Osteoblast (primary cell): ENCODE measurements around the gene FAM186B. TPM values are rescaled to one million over a fixed set of nuclear protein-coding genes. Genes with fewer than 3 reads are reported as not detected.

Source experiments
- DNase-seq: peaks from one replicate; pipeline ENCODE4 v3.0.0; 2011; ENCODE audit warnings: low spot score, mixed read lengths; ENCODE audit not compliant: insufficient read length; ENCODE audit errors: missing footprints
- H2AFZ ChIP-seq: 2 replicates; pipeline ENCODE4 v1.6.0; 2011; ENCODE audit warnings: mild to moderate bottlenecking, low read length
- H3K27ac ChIP-seq: 2 replicates; pipeline ENCODE4 v1.5.1; 2011; ENCODE audit warnings: mild to moderate bottlenecking, low read depth, low read length, moderate library complexity
- H3K27me3 ChIP-seq: 2 replicates; pipeline ENCODE4 v1.6.0; 2012; ENCODE audit warnings: mild to moderate bottlenecking, control low read depth, inconsistent platforms, low read length, moderate library complexity; ENCODE audit not compliant: insufficient read depth
- H3K36me3 ChIP-seq: 2 replicates; pipeline ENCODE4 v1.5.1; 2011; ENCODE audit warnings: mild to moderate bottlenecking, low read length, control low read depth, moderate library complexity; ENCODE audit not compliant: insufficient read depth
- H3K4me1 ChIP-seq: 2 replicates; pipeline ENCODE4 v1.5.1; 2011; ENCODE audit warnings: mild to moderate bottlenecking, low read length, control low read depth, moderate library complexity; ENCODE audit not compliant: insufficient read depth
- H3K4me2 ChIP-seq: 2 replicates; pipeline ENCODE4 v1.6.0; 2011; ENCODE audit warnings: mild to moderate bottlenecking, low read length; ENCODE audit not compliant: insufficient read depth
- H3K4me3 ChIP-seq: fragments of 200-600 bp; sonication (generic); 3 replicates; pipeline ENCODE4 v1.5.1; 2012; ENCODE audit warnings: mild to moderate bottlenecking, low read length, inconsistent platforms; ENCODE audit not compliant: insufficient read depth
- H3K79me2 ChIP-seq: 2 replicates; pipeline ENCODE4 v1.6.0; 2012; ENCODE audit warnings: mild to moderate bottlenecking, low read length, control low read depth, inconsistent platforms; ENCODE audit not compliant: insufficient read depth
- H3K9me3 ChIP-seq: 2 replicates; pipeline ENCODE4 v1.5.1; 2011; ENCODE audit warnings: low read depth, low read length, control low read depth
- H4K20me1 ChIP-seq: 2 replicates; pipeline ENCODE4 v1.6.0; 2012; ENCODE audit warnings: mild to moderate bottlenecking, low read length, control low read depth; ENCODE audit not compliant: insufficient read depth
- CTCF ChIP-seq: IDR thresholded peaks from 2 replicates; pipeline ENCODE4 v1.5.1; 2011; ENCODE audit warnings: mild to moderate bottlenecking, low read depth, low read length, moderate library complexity; ENCODE audit errors: extremely low read depth
- total RNA-seq: library from RNA; depleted of rRNA; stranded (reverse); fragments of >200 nt; gene quantifications from 2 replicates; pipeline ENCODE4 v1.2.3, GENCODE V29; 2012

The FAM186B gene
- total RNA-seq, 1 donor = 0.72 TPM

- no peaks in the 10 kb centered on the region for H3K4me1 ChIP-seq
- H3K9me3 ChIP-seq = no peaks in the 10 kb centered on the region
- H3K27me3 ChIP-seq = no peaks in the 10 kb centered on the region
- DNase-seq = peak; percentile 97
- no peaks in the 10 kb centered on the region for H4K20me1 ChIP-seq
- TF ChIP-seq CTCF = peak; percentile 93
- no peak overlapping the region for H3K27ac ChIP-seq
- H3K4me2 ChIP-seq = no peak overlapping the region
- no peak overlapping the region for H2AFZ ChIP-seq
- no peaks in the 10 kb centered on the region for H3K79me2 ChIP-seq
- H3K36me3 ChIP-seq = peaks cover 54% of the 10 kb centered on the region
- H3K4me3 ChIP-seq = no peak overlapping the region
These were observed 39.2 kb upstream of the FAM186B start for GRCh38 chr12:49644620-49644994.

GRCh38 chr12:49643961-49644619, 38.7 kb upstream of the FAM186B start:
- no peak for TF ChIP-seq CTCF
- DNase-seq = no peak
- Histone ChIP-seq H3K36me3 (peaks cover 49% of the 10 kb centered on the region), H3K27ac (no peak overlapping the region), H3K4me3 (no peak overlapping the region), H3K4me2 (no peak overlapping the region), H3K9me3 (no peaks in the 10 kb centered on the region), H3K79me2 (no peaks in the 10 kb centered on the region), H4K20me1 (no peaks in the 10 kb centered on the region), H3K27me3 (no peaks in the 10 kb centered on the region), H2AFZ (no peak overlapping the region), H3K4me1 (no peaks in the 10 kb centered on the region)

- Histone ChIP-seq H3K9me3 (no peaks in the 10 kb centered on the region), H3K27me3 (no peaks in the 10 kb centered on the region), H4K20me1 (no peaks in the 10 kb centered on the region), H3K4me2 (no peak overlapping the region), H3K4me1 (no peaks in the 10 kb centered on the region), H3K36me3 (peaks cover 50% of the 10 kb centered on the region), H2AFZ (no peak overlapping the region), H3K79me2 (no peaks in the 10 kb centered on the region), H3K27ac (no peak overlapping the region), H3K4me3 (no peak overlapping the region)
- DNase-seq = no peak
- no peak for TF ChIP-seq CTCF
These were observed 37.7 kb upstream of the FAM186B start for GRCh38 chr12:49643135-49643534.

GRCh38 chr12:49642370-49642802, 36.9 kb upstream of the FAM186B start:
- no peak for DNase-seq
- peaks cover 47% of the 10 kb centered on the region for H3K36me3 ChIP-seq
- no peaks in the 10 kb centered on the region for H3K4me1 ChIP-seq
- H3K4me3 ChIP-seq = no peak overlapping the region
- no peak overlapping the region for H3K4me2 ChIP-seq
- no peaks in the 10 kb centered on the region for H4K20me1 ChIP-seq
- no peak overlapping the region for H3K27ac ChIP-seq
- no peaks in the 10 kb centered on the region for H3K9me3 ChIP-seq
- no peak for TF ChIP-seq CTCF
- no peaks in the 10 kb centered on the region for H3K79me2 ChIP-seq
- no peak overlapping the region for H2AFZ ChIP-seq
- no peaks in the 10 kb centered on the region for H3K27me3 ChIP-seq
